Sigmoid colon (tissue), 7 donors: Measurements from ENCODE around the gene EGFLAM. TPM values are rescaled to one million over a fixed set of nuclear protein-coding genes. Genes with fewer than 3 reads are reported as not detected.

ENCODE experiments used
- DNase-seq: peaks from one replicate; pipeline ENCODE4 v3.0.0-alpha.2; 2019
- H3K27ac ChIP-seq, 4 donors: fragments of 200-600 bp; sonication (generic); one replicate each; pipeline ENCODE4 v1.5.1; 2016 to 2019; ENCODE audit warnings: mild to moderate bottlenecking in 1 of 4
- H3K27me3 ChIP-seq, 3 donors: fragments of 200-600 bp; sonication (generic); one replicate each; pipeline ENCODE4 v1.5.1; 2019; ENCODE audit warnings: mild to moderate bottlenecking in 1 of 3
- H3K36me3 ChIP-seq, 4 donors: fragments of 200-600 bp; sonication (generic); one replicate each; pipeline ENCODE4 v1.5.1; 2016 to 2019
- H3K4me1 ChIP-seq, 4 donors: fragments of 200-600 bp; sonication (generic); one replicate each; pipeline ENCODE4 v1.5.1; 2017 to 2019
- H3K4me3 ChIP-seq, 4 donors: fragments of 200-600 bp; sonication (generic); one replicate each; pipeline ENCODE4 v1.5.1; 2017 to 2019; ENCODE audit warnings: mild to moderate bottlenecking in 2 of 4, moderate library complexity in 1 of 4
- H3K9me3 ChIP-seq, 4 donors: fragments of 200-600 bp in 3 of 4; sonication (generic) in 3 of 4; one replicate each; pipeline versions ENCODE4 v1.5.1 to v1.6.1; 2013 to 2019
- EP300 ChIP-seq, 4 donors: sonication (generic); formaldehyde crosslinking; IDR thresholded peaks; one replicate each; pipeline ENCODE4 v1.6.1; 2017; ENCODE audit warnings: antibody characterized with exemption in 4 of 4
- POLR2A ChIP-seq, 2 donors: fragments of 450-650 bp; IDR thresholded peaks; one replicate each; pipeline ENCODE4 v1.6.1; 2016; ENCODE audit warnings: antibody characterized with exemption in 2 of 2, mild to moderate bottlenecking in 2 of 2, moderate library complexity in 2 of 2
- POLR2AphosphoS5 ChIP-seq, 4 donors: sonication (generic); formaldehyde crosslinking; IDR thresholded peaks; one replicate each; pipeline ENCODE4 v1.6.1; 2017; ENCODE audit warnings: antibody characterized with exemption in 4 of 4
- WGBS, 2 donors: extraction: QIAGEN DNeasy Blood & Tissue Kit; methylation state at CpG; one replicate each; pipeline ENCODE4 v1.1.7; 2013; 5-methylcytosine and 5-hydroxymethylcytosine counted together
- intact Hi-C: fragments of 100-400 bp; cut with DNase I; formaldehyde crosslinking; loops from one replicate; pipeline ENCODE4 v1.15.1; 2023
- polyA plus RNA-seq, 3 donors: library from polyadenylated mRNA; stranded (reverse); fragments of 200-250 nt; gene quantifications; one replicate each; pipeline ENCODE4 v1.2.3, GENCODE V29; 2013
- total RNA-seq, 4 donors: library from RNA; depleted of rRNA; stranded (reverse); fragments of >200 nt; gene quantifications; one replicate each; pipeline ENCODE4 v1.1.0, GENCODE V29; 2016
- TF ChIP-seq, protein P1 (sequence below), 4 experiments: fragments of 450-650 bp in 3 of 4; fragments of 200-600 bp in 1 of 4; IDR thresholded peaks; one replicate each; pipeline ENCODE4 v1.5.1; 2016 to 2019; ENCODE audit warnings: antibody characterized with exemption in 4 of 4, mild to moderate bottlenecking in 3 of 4, moderate library complexity in 2 of 4
- donor health status: healthy with polysubstance abuse.
- donor health status: Bipolar disorder and iron deficiency.
- donor health status: healthy.

Gene EGFLAM
- total and polyA plus RNA-seq, 7 donors: 0.46 to 5.7 (median 2.5) TPM

DNA sequence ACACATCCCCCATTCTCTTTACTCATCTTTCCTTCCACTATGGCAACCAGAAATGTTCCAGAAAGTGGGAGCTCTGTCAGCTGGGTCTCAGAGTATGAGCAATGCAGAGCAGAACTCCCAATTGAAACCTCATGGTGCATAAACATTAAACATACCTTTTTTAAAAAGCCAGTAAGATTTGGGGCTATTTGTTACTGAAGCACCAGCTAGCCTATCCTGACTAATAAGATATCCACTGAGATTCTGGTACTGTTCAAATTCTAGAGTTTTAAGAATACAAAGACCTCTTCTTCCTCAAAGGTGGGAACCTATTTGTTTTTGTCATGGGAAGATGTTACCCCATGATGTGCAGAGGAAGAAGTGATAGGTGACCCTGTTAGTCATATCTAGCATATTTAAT, 46.1 kb upstream of the EGFLAM start:
- Histone ChIP-seq H3K27ac (no peak overlapping the region), H3K36me3 (no peaks in the 10 kb centered on the region), H3K4me3 (no peak overlapping the region), H3K4me1 (no peaks in the 10 kb centered on the region), H3K27me3 (no peaks in the 10 kb centered on the region), H3K9me3 (no peaks in the 10 kb centered on the region)
- TF ChIP-seq, protein P1, sequence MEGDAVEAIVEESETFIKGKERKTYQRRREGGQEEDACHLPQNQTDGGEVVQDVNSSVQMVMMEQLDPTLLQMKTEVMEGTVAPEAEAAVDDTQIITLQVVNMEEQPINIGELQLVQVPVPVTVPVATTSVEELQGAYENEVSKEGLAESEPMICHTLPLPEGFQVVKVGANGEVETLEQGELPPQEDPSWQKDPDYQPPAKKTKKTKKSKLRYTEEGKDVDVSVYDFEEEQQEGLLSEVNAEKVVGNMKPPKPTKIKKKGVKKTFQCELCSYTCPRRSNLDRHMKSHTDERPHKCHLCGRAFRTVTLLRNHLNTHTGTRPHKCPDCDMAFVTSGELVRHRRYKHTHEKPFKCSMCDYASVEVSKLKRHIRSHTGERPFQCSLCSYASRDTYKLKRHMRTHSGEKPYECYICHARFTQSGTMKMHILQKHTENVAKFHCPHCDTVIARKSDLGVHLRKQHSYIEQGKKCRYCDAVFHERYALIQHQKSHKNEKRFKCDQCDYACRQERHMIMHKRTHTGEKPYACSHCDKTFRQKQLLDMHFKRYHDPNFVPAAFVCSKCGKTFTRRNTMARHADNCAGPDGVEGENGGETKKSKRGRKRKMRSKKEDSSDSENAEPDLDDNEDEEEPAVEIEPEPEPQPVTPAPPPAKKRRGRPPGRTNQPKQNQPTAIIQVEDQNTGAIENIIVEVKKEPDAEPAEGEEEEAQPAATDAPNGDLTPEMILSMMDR (IDR thresholded peaks at IDR 0.05): no peak
- no peak for TF ChIP-seq EP300 (IDR thresholded peaks at IDR 0.05)
- no peak for TF ChIP-seq POLR2A (IDR thresholded peaks at IDR 0.05)
- TF ChIP-seq POLR2AphosphoS5 (IDR thresholded peaks at IDR 0.05): no peak
- intact Hi-C loops: no loop called here
- DNase-seq: no peak

DNA sequence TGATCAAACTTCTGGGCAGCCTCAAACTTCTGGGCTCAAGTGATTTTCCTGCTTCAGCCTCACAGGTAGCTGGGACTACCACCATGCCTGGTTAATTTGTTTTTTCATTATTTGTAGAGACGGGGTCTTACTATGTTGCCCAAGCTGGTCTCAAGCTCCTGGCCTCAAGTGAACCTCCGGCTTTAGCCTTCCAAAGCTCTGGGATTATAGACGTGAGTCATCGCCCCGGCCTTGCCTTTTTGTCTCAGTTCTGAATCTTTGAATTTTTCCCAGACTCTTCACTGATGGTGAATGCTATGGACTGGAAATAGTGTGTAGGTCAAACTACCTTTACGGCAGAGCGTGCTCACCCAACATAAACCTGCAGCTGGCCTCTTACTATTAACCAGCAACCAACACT, 32.3 kb upstream of the EGFLAM start:
- Histone ChIP-seq H3K36me3 (no peaks in the 10 kb centered on the region), H3K9me3 (no peaks in the 10 kb centered on the region), H3K27ac (no peak overlapping the region), H3K4me1 (no peaks in the 10 kb centered on the region), H3K4me3 (no peak overlapping the region), H3K27me3 (no peaks in the 10 kb centered on the region)
- no peak for DNase-seq
- TF ChIP-seq POLR2AphosphoS5 (IDR thresholded peaks at IDR 0.05) (no peak), POLR2A (IDR thresholded peaks at IDR 0.05) (no peak)
- intact Hi-C loops: no loop called here
- WGBS, 2 donors: 87 to 94% methylated on average over 7 of the region's 7 CpGs

DNA sequence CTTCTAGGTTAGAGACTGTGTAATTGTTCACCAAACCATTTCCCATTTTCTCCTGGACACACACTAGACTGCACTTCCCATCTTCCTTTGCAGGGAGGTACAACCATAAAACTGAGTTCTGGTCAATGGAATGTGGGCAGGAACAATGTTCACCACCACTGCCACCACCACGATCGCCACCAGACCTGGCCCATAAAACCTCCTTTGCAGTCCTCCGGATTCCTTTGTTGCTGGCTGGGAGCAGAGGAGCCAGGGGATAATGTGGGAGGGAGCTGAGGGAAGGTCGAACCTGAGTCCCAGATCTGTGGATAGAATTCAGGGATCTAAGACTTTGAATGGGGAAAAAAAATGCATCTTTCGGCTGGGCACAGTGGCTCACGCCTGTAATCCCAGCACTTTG, 29.4 kb upstream of the EGFLAM start:
- DNase-seq: no peak
- Histone ChIP-seq H3K9me3 (no peaks in the 10 kb centered on the region), H3K4me3 (no peak overlapping the region), H3K27me3 (no peaks in the 10 kb centered on the region), H3K27ac (no peak overlapping the region), H3K4me1 (no peaks in the 10 kb centered on the region), H3K36me3 (no peaks in the 10 kb centered on the region)
- WGBS, 2 donors: 59 to 71% methylated on average over 6 of the region's 6 CpGs
- TF ChIP-seq, protein P1 (IDR thresholded peaks at IDR 0.05): no peak
- no peak for TF ChIP-seq POLR2AphosphoS5 (IDR thresholded peaks at IDR 0.05)
- TF ChIP-seq EP300 (IDR thresholded peaks at IDR 0.05): no peak
- no peak for TF ChIP-seq POLR2A (IDR thresholded peaks at IDR 0.05)
- intact Hi-C loops: no loop called here

DNA sequence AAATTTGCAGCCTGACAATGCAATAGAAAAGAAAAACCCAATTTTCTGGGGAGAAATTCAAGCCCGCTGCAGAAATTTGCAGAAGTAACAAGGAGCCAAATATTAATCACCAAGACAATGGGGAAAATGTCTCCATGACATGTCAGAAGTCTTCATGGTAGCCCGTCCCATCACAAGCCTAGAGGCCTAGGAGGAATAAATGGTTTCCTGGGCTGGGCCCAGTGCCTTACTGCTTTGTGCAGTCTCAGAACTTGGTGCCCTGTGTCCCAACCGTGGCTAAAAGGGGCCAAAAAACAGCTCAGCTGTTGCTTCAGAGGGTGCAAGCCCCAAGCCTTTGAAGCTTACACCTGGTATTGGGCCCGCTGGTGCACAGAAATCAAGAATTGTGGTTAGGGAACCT, 23.6 kb upstream of the EGFLAM start:
- H3K4me3 ChIP-seq: no peak overlapping the region
- intact Hi-C loops: no loop called here
- peaks cover 0 to 5% (median 0%) of the 10 kb centered on the region in 4 donors for H3K9me3 ChIP-seq
- H3K27me3 ChIP-seq: no peaks in the 10 kb centered on the region
- no peak for TF ChIP-seq EP300 (IDR thresholded peaks at IDR 0.05)
- 77 to 86% methylated on average over 4 of the region's 4 CpGs for WGBS, 2 donors
- H3K27ac ChIP-seq: no peak overlapping the region
- DNase-seq: no peak
- H3K36me3 ChIP-seq: no peaks in the 10 kb centered on the region
- H3K4me1 ChIP-seq: no peaks in the 10 kb centered on the region

DNA sequence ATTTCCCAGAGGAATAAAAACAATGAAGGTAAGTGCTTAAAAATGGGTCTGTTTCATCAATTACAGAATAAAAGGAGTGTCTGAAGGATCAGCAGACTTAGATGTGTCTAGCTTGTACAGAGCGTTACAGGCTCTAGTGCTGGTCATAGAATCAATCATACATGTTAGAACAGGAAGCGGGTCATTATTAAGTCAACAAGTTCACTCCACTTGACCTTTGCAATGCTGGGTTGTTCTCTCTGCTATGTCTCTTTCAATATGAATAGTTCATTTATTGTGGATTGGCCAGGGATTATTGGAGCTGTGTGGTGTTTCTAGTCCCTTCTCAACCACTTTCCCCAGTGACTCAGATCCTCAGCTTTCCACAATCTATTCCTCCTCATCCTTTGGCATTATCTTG, 20.7 kb upstream of the EGFLAM start:
- no peaks in the 10 kb centered on the region for H3K27me3 ChIP-seq
- no peak overlapping the region for H3K4me3 ChIP-seq
- no peak for DNase-seq
- intact Hi-C loops: no loop called here
- no peak overlapping the region for H3K27ac ChIP-seq
- 33 to 71% methylated on average over 2 of the region's 2 CpGs for WGBS, 2 donors
- no peaks in the 10 kb centered on the region for H3K4me1 ChIP-seq
- peaks cover 0 to 5% (median 0%) of the 10 kb centered on the region in 4 donors for H3K9me3 ChIP-seq
- TF ChIP-seq POLR2AphosphoS5 (IDR thresholded peaks at IDR 0.05) (no peak), POLR2A (IDR thresholded peaks at IDR 0.05) (no peak), EP300 (IDR thresholded peaks at IDR 0.05) (no peak)
- no peaks in the 10 kb centered on the region for H3K36me3 ChIP-seq

DNA sequence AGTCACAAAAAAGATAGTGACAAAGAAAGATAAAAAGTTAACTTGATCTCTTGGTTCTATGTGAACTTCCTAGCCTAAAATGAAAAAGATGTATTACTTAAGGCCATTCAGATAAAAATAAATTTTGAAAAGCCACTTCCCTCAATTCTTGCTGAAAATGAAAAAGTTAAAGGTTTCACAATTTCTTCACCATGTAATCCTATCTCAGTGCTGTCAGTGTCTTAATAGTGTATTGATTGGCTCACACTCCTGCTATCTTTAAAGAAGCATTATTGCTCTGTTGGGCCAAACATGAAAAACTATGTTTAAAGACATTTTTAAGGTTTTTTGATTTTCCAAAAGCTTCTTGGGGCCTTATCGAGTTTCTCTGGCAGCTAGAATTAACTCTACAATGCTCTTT, 18.1 kb upstream of the EGFLAM start:
- no peak for DNase-seq
- Histone ChIP-seq H3K27ac (no peak overlapping the region), H3K27me3 (no peaks in the 10 kb centered on the region), H3K4me1 (no peaks in the 10 kb centered on the region), H3K9me3 (no peaks in the 10 kb centered on the region), H3K36me3 (no peaks in the 10 kb centered on the region), H3K4me3 (no peak overlapping the region)
- intact Hi-C loops: no loop called here
- 51 to 62% methylated on average over 1 of the region's 1 CpG for WGBS, 2 donors
- TF ChIP-seq POLR2AphosphoS5 (IDR thresholded peaks at IDR 0.05) (no peak), EP300 (IDR thresholded peaks at IDR 0.05) (no peak)

DNA sequence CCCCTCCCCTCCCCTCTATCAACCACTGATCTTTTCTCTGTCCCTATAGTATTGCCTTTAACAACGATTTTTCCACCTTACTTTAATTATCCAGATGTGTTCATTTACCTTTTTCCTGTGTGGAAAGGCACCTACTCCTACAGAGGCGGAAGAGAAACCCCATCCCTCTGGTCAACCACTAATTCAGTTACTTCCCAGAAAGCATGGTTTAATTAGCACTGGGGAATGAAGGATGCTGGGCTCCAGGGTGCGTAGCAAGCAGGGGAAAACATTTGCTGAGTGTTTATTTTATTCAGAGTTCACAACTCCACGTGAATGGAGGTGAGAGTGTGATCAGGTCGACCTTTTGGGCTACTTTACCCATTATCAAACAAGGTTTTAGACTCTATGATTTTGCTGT, 16.7 kb upstream of the EGFLAM start:
- no peak for DNase-seq
- TF ChIP-seq POLR2A (IDR thresholded peaks at IDR 0.05) (no peak), EP300 (IDR thresholded peaks at IDR 0.05) (no peak), POLR2AphosphoS5 (IDR thresholded peaks at IDR 0.05) (no peak)
- TF ChIP-seq, protein P1 (IDR thresholded peaks at IDR 0.05): no peak
- WGBS, 2 donors: 51 to 54% methylated on average over 5 of the region's 5 CpGs
- Histone ChIP-seq H3K27ac (no peak overlapping the region), H3K27me3 (no peaks in the 10 kb centered on the region), H3K36me3 (no peaks in the 10 kb centered on the region), H3K4me1 (no peaks in the 10 kb centered on the region), H3K4me3 (no peak overlapping the region), H3K9me3 (no peaks in the 10 kb centered on the region)
- intact Hi-C loops: no loop called here
